ENCODE data around the gene BAAT. TPM values are rescaled to one million over a fixed set of nuclear protein-coding genes. Genes with fewer than 3 reads are reported as not detected.

BAAT gene
- total RNA-seq, 1 experiment from 2014 or later, result 0.17 TPM

DNA sequence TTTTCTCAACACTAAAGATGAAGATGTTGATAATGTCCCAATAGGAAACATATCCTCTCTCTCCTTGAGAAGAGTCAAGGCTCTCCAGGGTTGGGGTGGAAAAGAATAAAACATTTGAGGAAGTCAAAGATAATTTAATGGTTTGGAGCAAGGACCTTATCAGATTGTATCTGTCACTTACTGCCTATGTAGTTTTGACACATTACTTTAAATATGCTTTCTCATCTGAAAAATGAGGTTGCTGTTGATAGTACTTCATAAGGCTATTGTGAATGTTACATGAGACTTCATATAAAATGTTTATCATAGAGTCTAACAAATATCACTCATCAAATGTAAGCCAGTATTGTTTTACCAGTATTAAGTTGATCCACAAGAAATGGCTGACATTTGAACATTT, 48.7 kb downstream of the BAAT start:
- no peaks in the 10 kb centered on the region for H3K36me3 Mint-ChIP-seq
- peaks cover 6% of the 10 kb centered on the region for H3K4me1 Mint-ChIP-seq
- CTCF ChIA-PET, result interaction anchor here (1.6 kb wide), 1 partner anchor 24 kb away, joined by 4 read pairs; no protein-coding TSS in a partner anchor
- no peak for DNase-seq (ENCODE audit: low spot score)
- H3K9me3 Mint-ChIP-seq, result peaks cover 4% of the 10 kb centered on the region; the same call in 1 of the 2 replicates
- H3K4me3 Mint-ChIP-seq, result no peak overlapping the region
- POLR2A ChIA-PET, result no interaction called here
- H3K27me3 Mint-ChIP-seq (ENCODE audit: low read depth), result no peaks in the 10 kb centered on the region
- no peak overlapping the region for H3K27ac Mint-ChIP-seq
- TF ChIP-seq ZMAT4 (CRISPR knock-in tag; IDR thresholded peaks at IDR 0.05) (no peak), E2F1 (CRISPR knock-in tag; IDR thresholded peaks at IDR 0.05) (no peak), FOXJ3 (CRISPR knock-in tag; IDR thresholded peaks at IDR 0.05; ENCODE audit: borderline replicate concordance) (no peak), JAZF1 (CRISPR knock-in tag; IDR thresholded peaks at IDR 0.05) (no peak)
- ATAC-seq, result no peak

DNA sequence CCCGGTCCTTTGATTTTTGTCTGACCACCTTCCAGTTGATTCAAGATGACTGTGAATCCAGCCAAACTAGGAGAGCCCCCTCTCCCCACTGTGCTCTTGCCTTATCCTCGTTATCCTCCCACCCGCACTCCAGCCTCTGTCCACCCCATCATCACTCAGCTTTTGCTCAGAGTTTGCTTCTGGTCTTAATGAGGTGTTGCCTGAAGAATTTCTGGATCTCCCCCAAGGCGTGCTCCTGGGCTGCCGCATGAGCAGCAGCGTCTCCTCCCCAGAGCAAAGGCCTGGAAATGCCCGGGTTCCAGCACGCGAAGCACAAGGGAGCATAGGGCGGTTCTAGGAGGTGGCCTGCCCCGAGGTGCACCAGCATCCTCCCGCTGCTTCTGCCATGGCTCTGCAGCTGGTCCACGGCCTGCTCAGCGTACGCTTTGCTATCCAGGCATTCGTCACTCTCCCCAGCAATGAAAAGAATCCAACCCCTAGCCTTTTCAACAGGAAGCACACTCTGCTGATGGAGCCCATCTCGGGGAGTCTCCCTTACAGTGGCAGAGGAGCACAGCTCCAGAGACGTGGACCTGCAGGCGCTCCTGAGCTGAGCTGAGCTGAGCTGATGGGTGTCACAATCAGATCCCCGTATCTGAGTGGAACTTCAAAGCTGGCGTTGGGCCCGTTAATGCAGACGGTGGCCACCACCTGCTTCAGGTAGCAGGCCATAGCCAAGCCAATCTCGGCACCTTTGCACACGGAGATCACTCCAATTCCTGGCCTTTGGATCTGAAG, 50.7 kb downstream of the BAAT start:
- ATAC-seq (no peak; the same call in 1 of the 2 replicates), DNase-seq (ENCODE audit: low spot score) (no peak)
- TF ChIP-seq ZNF232 (CRISPR knock-in tag; IDR thresholded peaks at IDR 0.05) (no peak), PRRX2 (CRISPR knock-in tag; IDR thresholded peaks at IDR 0.05) (no peak), ZNF396 (CRISPR knock-in tag; IDR thresholded peaks at IDR 0.05; ENCODE audit: borderline replicate concordance) (no peak), ZNF423 (CRISPR knock-in tag; IDR thresholded peaks at IDR 0.05) (no peak), CREB1 (CRISPR knock-in tag; IDR thresholded peaks at IDR 0.05) (no peak), ESRRA (CRISPR knock-in tag; IDR thresholded peaks at IDR 0.05; ENCODE audit: borderline replicate concordance) (no peak)
- POLR2A ChIA-PET, result no interaction called here
- peaks cover 4% of the 10 kb centered on the region; the same call in 1 of the 2 replicates for H3K9me3 Mint-ChIP-seq
- CTCF ChIA-PET, result no interaction called here
- peaks cover 6% of the 10 kb centered on the region for H3K4me1 Mint-ChIP-seq
- H3K27me3 Mint-ChIP-seq (ENCODE audit: low read depth), result no peaks in the 10 kb centered on the region
- no peak overlapping the region for H3K27ac Mint-ChIP-seq
- H3K4me3 Mint-ChIP-seq, result no peak overlapping the region
- no peaks in the 10 kb centered on the region for H3K36me3 Mint-ChIP-seq

DNA sequence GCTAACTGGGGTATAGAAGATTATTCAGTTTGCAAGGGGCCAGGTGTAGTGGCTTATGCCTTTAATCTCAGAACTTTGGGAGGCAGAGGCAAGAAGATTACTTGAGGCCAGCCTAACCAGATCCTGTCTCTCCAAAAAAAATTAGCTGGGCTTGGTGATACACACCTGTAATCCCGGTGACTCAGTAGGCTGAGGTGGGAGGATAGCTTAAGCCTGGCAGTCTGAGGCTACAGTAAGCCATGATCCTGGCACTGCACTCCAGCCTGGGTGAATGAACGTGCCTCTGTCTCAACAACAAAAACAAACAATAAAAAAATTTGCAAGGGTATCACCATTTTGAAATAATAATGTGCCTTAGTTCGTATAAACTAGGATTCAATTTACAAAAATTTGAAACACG, 51.3 kb downstream of the BAAT start:
- Mint-ChIP-seq H3K27me3 (ENCODE audit: low read depth) (no peaks in the 10 kb centered on the region), H3K36me3 (no peaks in the 10 kb centered on the region), H3K9me3 (peaks cover 4% of the 10 kb centered on the region; the same call in 1 of the 2 replicates), H3K4me1 (peaks cover 6% of the 10 kb centered on the region), H3K4me3 (no peak overlapping the region), H3K27ac (no peak overlapping the region)
- ChIA-PET CTCF (no interaction called here), POLR2A (no interaction called here)
- DNase-seq (ENCODE audit: low spot score) (no peak), ATAC-seq (no peak)
- no peak for TF ChIP-seq ESRRA (CRISPR knock-in tag; IDR thresholded peaks at IDR 0.05; ENCODE audit: borderline replicate concordance)
- no peak for TF ChIP-seq ATF1 (CRISPR knock-in tag; IDR thresholded peaks at IDR 0.05)
- no peak for TF ChIP-seq CBFB (CRISPR knock-in tag; IDR thresholded peaks at IDR 0.05; ENCODE audit: low read depth)
- TF ChIP-seq, protein P1, sequence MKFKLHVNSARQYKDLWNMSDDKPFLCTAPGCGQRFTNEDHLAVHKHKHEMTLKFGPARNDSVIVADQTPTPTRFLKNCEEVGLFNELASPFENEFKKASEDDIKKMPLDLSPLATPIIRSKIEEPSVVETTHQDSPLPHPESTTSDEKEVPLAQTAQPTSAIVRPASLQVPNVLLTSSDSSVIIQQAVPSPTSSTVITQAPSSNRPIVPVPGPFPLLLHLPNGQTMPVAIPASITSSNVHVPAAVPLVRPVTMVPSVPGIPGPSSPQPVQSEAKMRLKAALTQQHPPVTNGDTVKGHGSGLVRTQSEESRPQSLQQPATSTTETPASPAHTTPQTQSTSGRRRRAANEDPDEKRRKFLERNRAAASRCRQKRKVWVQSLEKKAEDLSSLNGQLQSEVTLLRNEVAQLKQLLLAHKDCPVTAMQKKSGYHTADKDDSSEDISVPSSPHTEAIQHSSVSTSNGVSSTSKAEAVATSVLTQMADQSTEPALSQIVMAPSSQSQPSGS (CRISPR knock-in tag; IDR thresholded peaks at IDR 0.05; ENCODE audit: borderline replicate concordance, low read depth), result no peak
- TF ChIP-seq JUN (CRISPR knock-in tag; IDR thresholded peaks at IDR 0.05), result no peak
- no peak for TF ChIP-seq ZMAT4 (CRISPR knock-in tag; IDR thresholded peaks at IDR 0.05)
- TF ChIP-seq, protein P2, sequence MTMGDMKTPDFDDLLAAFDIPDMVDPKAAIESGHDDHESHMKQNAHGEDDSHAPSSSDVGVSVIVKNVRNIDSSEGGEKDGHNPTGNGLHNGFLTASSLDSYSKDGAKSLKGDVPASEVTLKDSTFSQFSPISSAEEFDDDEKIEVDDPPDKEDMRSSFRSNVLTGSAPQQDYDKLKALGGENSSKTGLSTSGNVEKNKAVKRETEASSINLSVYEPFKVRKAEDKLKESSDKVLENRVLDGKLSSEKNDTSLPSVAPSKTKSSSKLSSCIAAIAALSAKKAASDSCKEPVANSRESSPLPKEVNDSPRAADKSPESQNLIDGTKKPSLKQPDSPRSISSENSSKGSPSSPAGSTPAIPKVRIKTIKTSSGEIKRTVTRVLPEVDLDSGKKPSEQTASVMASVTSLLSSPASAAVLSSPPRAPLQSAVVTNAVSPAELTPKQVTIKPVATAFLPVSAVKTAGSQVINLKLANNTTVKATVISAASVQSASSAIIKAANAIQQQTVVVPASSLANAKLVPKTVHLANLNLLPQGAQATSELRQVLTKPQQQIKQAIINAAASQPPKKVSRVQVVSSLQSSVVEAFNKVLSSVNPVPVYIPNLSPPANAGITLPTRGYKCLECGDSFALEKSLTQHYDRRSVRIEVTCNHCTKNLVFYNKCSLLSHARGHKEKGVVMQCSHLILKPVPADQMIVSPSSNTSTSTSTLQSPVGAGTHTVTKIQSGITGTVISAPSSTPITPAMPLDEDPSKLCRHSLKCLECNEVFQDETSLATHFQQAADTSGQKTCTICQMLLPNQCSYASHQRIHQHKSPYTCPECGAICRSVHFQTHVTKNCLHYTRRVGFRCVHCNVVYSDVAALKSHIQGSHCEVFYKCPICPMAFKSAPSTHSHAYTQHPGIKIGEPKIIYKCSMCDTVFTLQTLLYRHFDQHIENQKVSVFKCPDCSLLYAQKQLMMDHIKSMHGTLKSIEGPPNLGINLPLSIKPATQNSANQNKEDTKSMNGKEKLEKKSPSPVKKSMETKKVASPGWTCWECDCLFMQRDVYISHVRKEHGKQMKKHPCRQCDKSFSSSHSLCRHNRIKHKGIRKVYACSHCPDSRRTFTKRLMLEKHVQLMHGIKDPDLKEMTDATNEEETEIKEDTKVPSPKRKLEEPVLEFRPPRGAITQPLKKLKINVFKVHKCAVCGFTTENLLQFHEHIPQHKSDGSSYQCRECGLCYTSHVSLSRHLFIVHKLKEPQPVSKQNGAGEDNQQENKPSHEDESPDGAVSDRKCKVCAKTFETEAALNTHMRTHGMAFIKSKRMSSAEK (CRISPR knock-in tag; IDR thresholded peaks at IDR 0.05; ENCODE audit: borderline replicate concordance), result no peak
- no peak for TF ChIP-seq SMAD4 (CRISPR knock-in tag; IDR thresholded peaks at IDR 0.05)
- no peak for TF ChIP-seq GTF2I (CRISPR knock-in tag; conservative IDR thresholded peaks at IDR 0.05)
- TF ChIP-seq, protein P3, sequence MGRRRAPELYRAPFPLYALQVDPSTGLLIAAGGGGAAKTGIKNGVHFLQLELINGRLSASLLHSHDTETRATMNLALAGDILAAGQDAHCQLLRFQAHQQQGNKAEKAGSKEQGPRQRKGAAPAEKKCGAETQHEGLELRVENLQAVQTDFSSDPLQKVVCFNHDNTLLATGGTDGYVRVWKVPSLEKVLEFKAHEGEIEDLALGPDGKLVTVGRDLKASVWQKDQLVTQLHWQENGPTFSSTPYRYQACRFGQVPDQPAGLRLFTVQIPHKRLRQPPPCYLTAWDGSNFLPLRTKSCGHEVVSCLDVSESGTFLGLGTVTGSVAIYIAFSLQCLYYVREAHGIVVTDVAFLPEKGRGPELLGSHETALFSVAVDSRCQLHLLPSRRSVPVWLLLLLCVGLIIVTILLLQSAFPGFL (CRISPR knock-in tag; IDR thresholded peaks at IDR 0.05; ENCODE audit: borderline replicate concordance), result no peak
- TF ChIP-seq GRHL2 (CRISPR knock-in tag; IDR thresholded peaks at IDR 0.05; ENCODE audit: insufficient replicate concordance, severe bottlenecking), result no peak
- no peak for TF ChIP-seq RORB (CRISPR knock-in tag; IDR thresholded peaks at IDR 0.05)
- TF ChIP-seq FOXK1 (CRISPR knock-in tag; IDR thresholded peaks at IDR 0.05), result no peak
- TF ChIP-seq E2F5 (CRISPR knock-in tag; IDR thresholded peaks at IDR 0.05), result no peak

Measured in WTC11 (cell line).